Measurements from ENCODE around the gene SPR.

- TF ChIP-seq, protein P1, sequence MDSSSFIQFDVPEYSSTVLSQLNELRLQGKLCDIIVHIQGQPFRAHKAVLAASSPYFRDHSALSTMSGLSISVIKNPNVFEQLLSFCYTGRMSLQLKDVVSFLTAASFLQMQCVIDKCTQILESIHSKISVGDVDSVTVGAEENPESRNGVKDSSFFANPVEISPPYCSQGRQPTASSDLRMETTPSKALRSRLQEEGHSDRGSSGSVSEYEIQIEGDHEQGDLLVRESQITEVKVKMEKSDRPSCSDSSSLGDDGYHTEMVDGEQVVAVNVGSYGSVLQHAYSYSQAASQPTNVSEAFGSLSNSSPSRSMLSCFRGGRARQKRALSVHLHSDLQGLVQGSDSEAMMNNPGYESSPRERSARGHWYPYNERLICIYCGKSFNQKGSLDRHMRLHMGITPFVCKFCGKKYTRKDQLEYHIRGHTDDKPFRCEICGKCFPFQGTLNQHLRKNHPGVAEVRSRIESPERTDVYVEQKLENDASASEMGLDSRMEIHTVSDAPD (CRISPR knock-in tag; IDR thresholded peaks at IDR 0.05), result no peak
- TF ChIP-seq FOS (IDR thresholded peaks at IDR 0.05; ENCODE audit: extremely low read depth, insufficient read length) (no peak), ATF7 (IDR thresholded peaks at IDR 0.05) (no peak), ZBTB12 (CRISPR knock-in tag; IDR thresholded peaks at IDR 0.05) (no peak), BRD4 (IDR thresholded peaks at IDR 0.05) (no peak), CEBPG (CRISPR knock-in tag; IDR thresholded peaks at IDR 0.05) (no peak), CEBPG (tag; conservative IDR thresholded peaks at IDR 0.05 in 1 of 2, IDR thresholded peaks at IDR 0.05 in 1 of 2) (no peak), CTCF (IDR thresholded peaks at IDR 0.05 in 2 of 3, conservative IDR thresholded peaks at IDR 0.05 in 1 of 3; ENCODE audit: insufficient read depth in 2 of 3, low read depth in 1 of 3, low read length in 3 of 3) (no peak), TEAD4 (IDR thresholded peaks at IDR 0.05; ENCODE audit: low read length) (no peak), TEAD4 (CRISPR knock-in tag; IDR thresholded peaks at IDR 0.05; ENCODE audit: borderline replicate concordance) (no peak), SMAD3 (CRISPR knock-in tag; conservative IDR thresholded peaks at IDR 0.05) (no peak)
These were observed 35.9 kb upstream of the SPR start for GRCh38 chr2:72851333-72851732.

All from K562 (cell line).